Left ventricle myocardium inferior (tissue), 1 donor: ENCODE data around the gene COG1. TPM values are rescaled to one million over a fixed set of nuclear protein-coding genes. Genes with fewer than 3 reads are reported as not detected.
A peak's percentile ranks its signal among the peaks of the same experiment; 100 is the strongest.

Source experiments
- DNase-seq: peaks from one replicate; pipeline ENCODE4 v3.0.0-alpha.2; 2020
- H3K27ac ChIP-seq: fragments of 200-600 bp; replicated peaks from 2 replicates; pipeline ENCODE4 v1.8.0; 2021
- H3K27me3 ChIP-seq: fragments of 200-600 bp; 2 replicates; pipeline ENCODE4 v1.8.0; 2021; ENCODE audit warnings: low read depth
- H3K36me3 ChIP-seq: fragments of 200-600 bp; 2 replicates; pipeline ENCODE4 v1.8.0; 2021
- H3K4me1 ChIP-seq: fragments of 200-600 bp; 2 replicates; pipeline ENCODE4 v1.8.0; 2021
- H3K4me3 ChIP-seq: fragments of 200-600 bp; 2 replicates; pipeline ENCODE4 v1.8.0; 2021; ENCODE audit warnings: mild to moderate bottlenecking, moderate library complexity
- H3K9me3 ChIP-seq: fragments of 200-600 bp; replicated peaks from 2 replicates; pipeline ENCODE4 v1.8.0; 2021
- CTCF ChIP-seq: fragments of 200-600 bp; IDR thresholded peaks from 2 replicates; pipeline ENCODE4 v1.8.0; 2021; ENCODE audit warnings: antibody characterized with exemption, mild to moderate bottlenecking, borderline replicate concordance
- intact Hi-C: fragments of 100-400 bp; cut with micrococcal nuclease; formaldehyde crosslinking; loops from one replicate; pipeline ENCODE4 v1.11.0; 2022
- total RNA-seq: library from RNA; stranded (reverse); fragmentation: NEBNext Ultra II Directional; extraction: Animal tissue kit (Norgen Biotek cat#: 25700); gene quantifications from one replicate; pipeline ENCODE4 v1.2.1, GENCODE V29; 2021
- donor health status: DM: no; HTN: yes; CAD: no; lungs with severe emphysema.

COG1 gene
- total RNA-seq, 1 donor from 2014 or later = 44.7 TPM

GRCh38 chr17:73196500-73196899, 3.6 kb downstream of the COG1 start:
- peaks cover 52% of the 10 kb centered on the region for H3K36me3 ChIP-seq
- H3K27ac ChIP-seq = no peak overlapping the region
- peak; percentile 47 for TF ChIP-seq CTCF
- intact Hi-C loops = no loop called here
- no peaks in the 10 kb centered on the region for H3K27me3 ChIP-seq
- no peaks in the 10 kb centered on the region for H3K9me3 ChIP-seq
- peaks cover 42% of the 10 kb centered on the region for H3K4me1 ChIP-seq
- no peak for DNase-seq
- H3K4me3 ChIP-seq = no peak overlapping the region

GRCh38 chr17:73197161-73197560, 4.3 kb downstream of the COG1 start:
- intact Hi-C loops = no loop called here
- peak overlapping the region; percentile 0 for H3K27ac ChIP-seq
- peaks cover 42% of the 10 kb centered on the region for H3K4me1 ChIP-seq
- no peaks in the 10 kb centered on the region for H3K27me3 ChIP-seq
- H3K4me3 ChIP-seq = no peak overlapping the region
- peaks cover 59% of the 10 kb centered on the region for H3K36me3 ChIP-seq
- H3K9me3 ChIP-seq = no peaks in the 10 kb centered on the region
- no peak for TF ChIP-seq CTCF
- no peak for DNase-seq

- DNase-seq = no peak
- Histone ChIP-seq H3K27ac (no peak overlapping the region), H3K4me3 (no peak overlapping the region), H3K9me3 (no peaks in the 10 kb centered on the region), H3K36me3 (peaks cover 70% of the 10 kb centered on the region), H3K4me1 (peaks cover 45% of the 10 kb centered on the region), H3K27me3 (no peaks in the 10 kb centered on the region)
- intact Hi-C loops = no loop called here
- no peak for TF ChIP-seq CTCF
These were observed 5.5 kb downstream of the COG1 start for GRCh38 chr17:73198201-73198929.

- peaks cover 45% of the 10 kb centered on the region for H3K4me1 ChIP-seq
- no peak for TF ChIP-seq CTCF
- no peak for DNase-seq
- intact Hi-C loops = no loop called here
- no peak overlapping the region for H3K4me3 ChIP-seq
- peaks cover 75% of the 10 kb centered on the region for H3K36me3 ChIP-seq
- no peaks in the 10 kb centered on the region for H3K9me3 ChIP-seq
- H3K27me3 ChIP-seq = no peaks in the 10 kb centered on the region
- no peak overlapping the region for H3K27ac ChIP-seq
These were observed 6.0 kb downstream of the COG1 start for GRCh38 chr17:73198930-73199260.

GRCh38 chr17:73199751-73200317, 7.0 kb downstream of the COG1 start:
- no peaks in the 10 kb centered on the region for H3K27me3 ChIP-seq
- TF ChIP-seq CTCF = no peak
- H3K36me3 ChIP-seq = peaks cover 84% of the 10 kb centered on the region
- no peaks in the 10 kb centered on the region for H3K9me3 ChIP-seq
- no peak overlapping the region for H3K27ac ChIP-seq
- peaks cover 43% of the 10 kb centered on the region for H3K4me1 ChIP-seq
- DNase-seq = no peak
- intact Hi-C loops = no loop called here
- H3K4me3 ChIP-seq = no peak overlapping the region
